Activated T-helper 17 cell treated with anti-CD3 and anti-CD28 coated beads, Interleukin-2, amount 50 U/mL, for 72 hours (primary cell): ENCODE results near the gene SERINC3. TPM values are rescaled to one million over a fixed set of nuclear protein-coding genes. Genes with fewer than 3 reads are reported as not detected.

Experiments
- ATAC-seq: fragments of 150-1000 bp; cut with Tn5 transposase; replicated peaks from 2 replicates; pipeline ENCODE4 v1.10.0; 2021; ENCODE audit warnings: mild to moderate bottlenecking, moderate library complexity
- H3K27ac Mint-ChIP-seq: one replicate; pipeline ENCODE4 v1.8.0; 2022; ENCODE audit warnings: mixed read lengths
- H3K27me3 Mint-ChIP-seq: one replicate; pipeline ENCODE4 v1.8.0; 2022; ENCODE audit warnings: mixed read lengths
- H3K36me3 Mint-ChIP-seq: one replicate; pipeline ENCODE4 v1.8.0; 2022; ENCODE audit warnings: low read depth, mild to moderate bottlenecking, mixed read lengths
- H3K4me1 Mint-ChIP-seq: one replicate; pipeline ENCODE4 v1.8.0; 2022; ENCODE audit warnings: mixed read lengths
- H3K4me3 Mint-ChIP-seq: one replicate; pipeline ENCODE4 v1.8.0; 2022; ENCODE audit warnings: mild to moderate bottlenecking, mixed read lengths
- H3K9me3 Mint-ChIP-seq: one replicate; pipeline ENCODE4 v1.8.0; 2022; ENCODE audit warnings: mixed read lengths
- total RNA-seq, 2 donors: library from RNA; stranded (reverse); gene quantifications; one replicate each; pipeline ENCODE4 v1.2.3, GENCODE V29; 2022

SERINC3 gene
- total RNA-seq, 2 donors from 2014 or later, result 68.7 to 86.8 TPM

DNA sequence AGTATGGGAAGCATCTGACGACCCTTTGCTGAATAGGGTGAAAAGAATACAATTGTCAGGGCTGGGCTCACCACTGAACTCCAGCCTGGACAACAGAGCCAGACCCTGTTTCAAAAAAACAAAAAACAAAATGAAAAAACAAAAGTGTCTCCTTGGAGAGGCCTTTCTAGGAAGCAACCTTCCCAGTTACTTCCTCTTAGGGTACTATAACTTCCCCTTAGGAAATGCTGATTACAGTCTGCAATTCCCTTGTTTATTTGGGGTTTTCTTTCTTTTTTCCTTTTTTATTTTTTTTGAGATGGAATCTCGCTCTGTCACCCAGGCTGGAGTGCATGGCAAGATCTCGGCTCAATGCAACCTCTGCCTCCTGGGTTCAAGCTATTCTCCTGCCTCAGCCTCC lies 66.7 kb downstream of the SERINC3 start:
- no peaks in the 10 kb centered on the region for H3K27me3 Mint-ChIP-seq
- H3K9me3 Mint-ChIP-seq, result no peaks in the 10 kb centered on the region
- H3K27ac Mint-ChIP-seq, result no peak overlapping the region
- H3K4me1 Mint-ChIP-seq, result no peaks in the 10 kb centered on the region
- ATAC-seq, result no peak
- no peaks in the 10 kb centered on the region for H3K36me3 Mint-ChIP-seq
- H3K4me3 Mint-ChIP-seq, result no peak overlapping the region

DNA sequence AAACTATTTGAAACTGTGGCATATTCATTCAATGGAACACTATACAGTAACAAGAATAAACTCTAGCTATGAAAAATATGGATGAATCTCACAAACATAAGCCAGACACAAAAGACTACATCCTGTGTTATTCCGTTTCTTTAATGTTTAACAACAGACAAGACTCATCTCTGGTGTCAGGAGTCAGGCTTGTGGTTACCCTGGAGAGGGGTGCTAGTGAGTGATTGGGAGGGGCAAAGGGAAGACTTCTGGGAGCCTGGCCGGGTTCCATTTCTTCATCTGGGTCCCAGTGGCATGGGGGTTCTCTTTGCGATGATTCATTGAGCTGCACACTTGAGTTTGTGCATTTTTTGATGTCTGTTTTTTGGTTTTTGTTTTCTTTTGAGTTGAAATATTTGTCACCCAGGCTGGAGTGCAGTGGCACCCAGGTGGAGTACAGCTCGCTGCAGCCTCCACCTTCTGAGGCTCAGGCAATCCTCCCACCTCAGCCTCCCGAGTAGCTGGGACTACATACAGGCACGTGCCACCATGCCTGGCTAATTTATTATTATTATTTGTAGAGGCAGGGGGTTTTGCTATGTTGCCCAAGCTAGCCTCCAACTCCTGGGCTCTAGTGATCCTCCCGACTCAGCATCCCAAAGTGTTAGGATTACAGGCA lies 67.4 kb downstream of the SERINC3 start:
- ATAC-seq, result no peak
- no peaks in the 10 kb centered on the region for H3K9me3 Mint-ChIP-seq
- no peak overlapping the region for H3K4me3 Mint-ChIP-seq
- no peaks in the 10 kb centered on the region for H3K27me3 Mint-ChIP-seq
- H3K27ac Mint-ChIP-seq, result no peak overlapping the region
- H3K4me1 Mint-ChIP-seq, result no peaks in the 10 kb centered on the region
- no peaks in the 10 kb centered on the region for H3K36me3 Mint-ChIP-seq

DNA sequence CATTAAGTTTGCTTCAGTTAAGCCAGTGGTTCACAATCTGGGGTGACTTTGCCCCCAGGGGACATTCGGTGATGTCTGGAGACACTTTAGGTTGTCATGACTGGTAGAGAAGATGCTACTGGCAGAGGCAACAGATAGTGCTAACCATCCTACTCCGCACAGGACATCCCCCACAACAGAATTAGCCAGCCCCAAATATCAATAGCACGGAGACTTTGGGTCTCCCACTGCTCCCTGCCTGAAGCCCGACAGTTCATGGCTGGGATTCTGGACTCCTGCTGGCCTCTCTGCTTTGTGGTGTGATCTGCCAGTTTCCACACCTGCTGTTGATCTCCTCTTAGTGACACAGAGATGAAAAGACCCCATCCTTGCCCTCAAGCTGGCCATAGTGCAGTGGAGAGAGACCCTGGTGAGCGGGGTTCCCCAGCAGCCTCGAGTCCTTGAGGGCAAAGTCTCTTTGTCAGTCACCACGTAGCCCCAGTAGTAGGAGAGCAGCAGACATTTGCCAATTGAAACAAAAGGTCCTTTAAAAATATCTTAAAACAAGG lies 70.9 kb downstream of the SERINC3 start:
- no peak overlapping the region for H3K27ac Mint-ChIP-seq
- ATAC-seq, result no peak
- H3K36me3 Mint-ChIP-seq, result no peaks in the 10 kb centered on the region
- H3K27me3 Mint-ChIP-seq, result no peaks in the 10 kb centered on the region
- H3K4me3 Mint-ChIP-seq, result no peak overlapping the region
- no peaks in the 10 kb centered on the region for H3K4me1 Mint-ChIP-seq
- H3K9me3 Mint-ChIP-seq, result no peaks in the 10 kb centered on the region

GRCh38 chr20:44450281-44450889 lies 71.5 kb downstream of the SERINC3 start:
- ATAC-seq, result no peak
- H3K4me1 Mint-ChIP-seq, result no peaks in the 10 kb centered on the region
- peaks cover 3% of the 10 kb centered on the region for H3K27me3 Mint-ChIP-seq
- H3K36me3 Mint-ChIP-seq, result no peaks in the 10 kb centered on the region
- H3K4me3 Mint-ChIP-seq, result no peak overlapping the region
- no peak overlapping the region for H3K27ac Mint-ChIP-seq
- H3K9me3 Mint-ChIP-seq, result no peaks in the 10 kb centered on the region

GRCh38 chr20:44449864-44450263 lies 72.0 kb downstream of the SERINC3 start:
- no peak overlapping the region for H3K27ac Mint-ChIP-seq
- H3K9me3 Mint-ChIP-seq, result no peaks in the 10 kb centered on the region
- ATAC-seq, result no peak
- no peaks in the 10 kb centered on the region for H3K4me1 Mint-ChIP-seq
- H3K27me3 Mint-ChIP-seq, result peaks cover 4% of the 10 kb centered on the region
- no peaks in the 10 kb centered on the region for H3K36me3 Mint-ChIP-seq
- H3K4me3 Mint-ChIP-seq, result no peak overlapping the region

DNA sequence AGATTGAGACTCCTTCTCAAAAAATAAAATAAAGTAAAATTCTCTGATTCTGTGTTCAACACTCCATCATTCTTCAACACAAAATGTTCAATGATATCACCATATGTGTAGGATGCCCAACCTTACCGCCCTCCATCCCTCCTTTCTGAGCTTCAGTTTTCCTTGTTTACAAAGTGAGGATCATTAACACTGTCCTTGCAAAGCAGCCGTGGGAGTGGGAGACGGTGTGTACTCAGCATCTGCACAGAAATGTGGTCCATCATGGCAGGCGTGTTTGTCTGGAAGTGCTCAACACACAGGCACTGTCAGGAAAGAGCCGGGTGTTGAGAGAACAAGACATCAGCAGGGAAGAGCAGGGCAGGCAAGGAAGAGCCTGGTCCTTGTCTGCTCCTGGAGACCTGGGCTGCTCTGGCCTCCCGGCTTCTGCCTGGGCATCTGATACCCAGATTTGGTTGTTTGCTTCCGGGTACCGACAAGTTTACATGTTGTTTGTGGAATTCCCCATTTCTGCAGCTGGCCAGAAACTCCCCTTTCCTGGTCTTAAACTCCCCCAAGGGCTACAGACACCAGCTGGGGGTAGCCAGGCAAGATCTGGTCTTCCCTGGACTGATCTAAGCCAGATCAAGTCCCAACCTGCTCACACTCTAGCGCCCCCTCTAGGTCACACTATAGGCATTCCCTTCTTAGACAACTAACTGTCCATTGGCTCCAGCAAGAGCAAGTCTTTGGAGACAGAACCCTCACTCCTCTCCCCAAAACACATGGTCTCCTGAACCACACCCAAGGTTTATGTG lies 72.9 kb downstream of the SERINC3 start:
- H3K27me3 Mint-ChIP-seq, result peaks cover 4% of the 10 kb centered on the region
- ATAC-seq, result no peak
- H3K27ac Mint-ChIP-seq, result no peak overlapping the region
- no peaks in the 10 kb centered on the region for H3K4me1 Mint-ChIP-seq
- H3K36me3 Mint-ChIP-seq, result no peaks in the 10 kb centered on the region
- H3K4me3 Mint-ChIP-seq, result no peak overlapping the region
- no peaks in the 10 kb centered on the region for H3K9me3 Mint-ChIP-seq

GRCh38 chr20:44447827-44448419 lies 73.9 kb downstream of the SERINC3 start:
- Mint-ChIP-seq H3K9me3 (no peaks in the 10 kb centered on the region), H3K27ac (no peak overlapping the region), H3K36me3 (no peaks in the 10 kb centered on the region), H3K4me3 (no peak overlapping the region), H3K4me1 (no peaks in the 10 kb centered on the region), H3K27me3 (peaks cover 4% of the 10 kb centered on the region)
- no peak for ATAC-seq

Other genes starting within 250 kb of the SERINC3 start
- 1 to 10 TPM; 2.2 TPM for gene FITM2, start 210.9 kb downstream of the SERINC3 start, total RNA-seq
- not detected for gene R3HDML, start 185.0 kb downstream of the SERINC3 start, total RNA-seq
- gene HNF4A, start 166.4 kb downstream of the SERINC3 start, total RNA-seq, result not detected
- gene TTPAL, start 46.2 kb downstream of the SERINC3 start, total RNA-seq, result 10 to 100 TPM; 15.5 to 23.0 TPM
- 10 to 100 TPM in 1 of 2 donors, 1 to 10 TPM in 1; 4.4 to 11.9 TPM for gene PKIG, start 60.5 kb upstream of the SERINC3 start, total RNA-seq
- gene ADA, start 129.6 kb upstream of the SERINC3 start, total RNA-seq, result 10 to 100 TPM; 30.4 to 32.5 TPM
- gene CCN5, start 193.3 kb upstream of the SERINC3 start, total RNA-seq, result not detected
- under 1 TPM; 0.09 to 0.11 TPM for gene KCNK15, start 223.8 kb upstream of the SERINC3 start, total RNA-seq